Gastroesophageal sphincter (tissue), 4 donors: ENCODE measurements around the gene GRM7. TPM values are rescaled to one million over a fixed set of nuclear protein-coding genes. Genes with fewer than 3 reads are reported as not detected.

Source experiments
- ATAC-seq: fragments of 150-250 bp; one replicate; pipeline ENCODE4 v1.9.1; 2016; ENCODE audit warnings: mild to moderate bottlenecking, moderate library complexity
- H3K27ac ChIP-seq, 4 donors: fragments of 200-600 bp; sonication (generic) in 3 of 4; 1 replicate in 3 of 4; 2 replicates in 1 of 4; pipeline ENCODE4 v1.5.1; 2016 to 2019
- H3K27me3 ChIP-seq: fragments of 200-600 bp; sonication (generic); one replicate; pipeline ENCODE4 v1.5.1; 2019
- H3K36me3 ChIP-seq, 2 donors: fragments of 200-600 bp; sonication (generic); one replicate each; pipeline ENCODE4 v1.5.1; 2019; ENCODE audit warnings: control low read depth in 1 of 2
- H3K4me1 ChIP-seq, 3 donors: fragments of 200-600 bp; sonication (generic); 1 replicate in 2 of 3; 2 replicates in 1 of 3; pipeline ENCODE4 v1.5.1; 2016 to 2019; ENCODE audit warnings: control low read depth in 2 of 3
- H3K4me3 ChIP-seq, 2 donors: fragments of 200-600 bp; sonication (generic); one replicate each; pipeline ENCODE4 v1.5.1; 2019; ENCODE audit warnings: mild to moderate bottlenecking in 1 of 2, moderate library complexity in 1 of 2
- H3K9me3 ChIP-seq, 3 donors: fragments of 200-600 bp; sonication (generic); one replicate each; pipeline ENCODE4 v1.5.1; 2017 to 2019; ENCODE audit warnings: control low read depth in 2 of 3
- CTCF ChIP-seq, 4 experiments: fragments of 200-600 bp in 2 of 4; fragments of 450-650 bp in 2 of 4; sonication (generic) in 1 of 4; IDR thresholded peaks; one replicate each; pipeline ENCODE4 v1.5.1; 2017 to 2019; ENCODE audit warnings: antibody characterized with exemption in 4 of 4, mild to moderate bottlenecking in 2 of 4, moderate library complexity in 2 of 4
- EP300 ChIP-seq: sonication (generic); formaldehyde crosslinking; IDR thresholded peaks from one replicate; pipeline ENCODE4 v1.6.1; 2017; ENCODE audit warnings: antibody characterized with exemption, mild to moderate bottlenecking
- POLR2A ChIP-seq, 2 donors: fragments of 450-650 bp; IDR thresholded peaks; one replicate each; pipeline ENCODE4 v1.6.1; 2017; ENCODE audit warnings: antibody characterized with exemption in 2 of 2, mild to moderate bottlenecking in 2 of 2, moderate library complexity in 1 of 2
- POLR2AphosphoS5 ChIP-seq: sonication (generic); formaldehyde crosslinking; IDR thresholded peaks from one replicate; pipeline ENCODE4 v1.6.1; 2017; ENCODE audit warnings: antibody characterized with exemption
- WGBS, 2 donors: methylation state at CpG; one replicate each; pipeline ENCODE4 v1.1.5; 2018; ENCODE audit warnings: low coverage in 1 of 2; 5-methylcytosine and 5-hydroxymethylcytosine counted together
- total RNA-seq, 4 donors: library from RNA; depleted of rRNA; stranded (reverse); fragments of >200 nt; gene quantifications; one replicate each; pipeline ENCODE4 v1.1.0, GENCODE V29; 2016

The GRM7 gene
- total RNA-seq, 4 donors from 2014 or later, result 0.40 to 7.6 TPM; not detected in 2

- 14% methylated on average over 1 of the region's 3 CpGs; no CpG with 5 or more reads in 1 of the 2 donors for WGBS, 2 donors
- no peaks in the 10 kb centered on the region for H3K27me3 ChIP-seq
- H3K27ac ChIP-seq, result no peak overlapping the region
- no peak for TF ChIP-seq POLR2AphosphoS5
- no peak for TF ChIP-seq CTCF (IDR thresholded peaks at IDR 0.05)
- no peak for TF ChIP-seq POLR2A (IDR thresholded peaks at IDR 0.05)
- no peak for TF ChIP-seq EP300
- H3K4me1 ChIP-seq, result peaks cover 3 to 21% (median 5%) of the 10 kb centered on the region in 3 donors
- no peak overlapping the region for H3K4me3 ChIP-seq
- no peak for ATAC-seq
- H3K9me3 ChIP-seq, result no peaks in the 10 kb centered on the region
- H3K36me3 ChIP-seq, result no peaks in the 10 kb centered on the region
Measured at GRCh38 chr3:7518026-7518425, 657.1 kb downstream of the GRM7 start.

GRCh38 chr3:7518456-7518855 lies 657.5 kb downstream of the GRM7 start:
- no peak overlapping the region for H3K27ac ChIP-seq
- H3K4me3 ChIP-seq, result no peak overlapping the region
- H3K27me3 ChIP-seq, result no peaks in the 10 kb centered on the region
- H3K36me3 ChIP-seq, result no peaks in the 10 kb centered on the region
- ATAC-seq, result no peak
- peaks cover 3 to 21% (median 5%) of the 10 kb centered on the region in 3 donors for H3K4me1 ChIP-seq
- H3K9me3 ChIP-seq, result no peaks in the 10 kb centered on the region
- no peak for TF ChIP-seq CTCF (IDR thresholded peaks at IDR 0.05)
- no peak for TF ChIP-seq EP300
- no peak for TF ChIP-seq POLR2AphosphoS5
- no peak for TF ChIP-seq POLR2A (IDR thresholded peaks at IDR 0.05)

- no peaks in the 10 kb centered on the region for H3K9me3 ChIP-seq
- H3K36me3 ChIP-seq, result no peaks in the 10 kb centered on the region
- H3K4me1 ChIP-seq, result peaks cover 3 to 21% (median 5%) of the 10 kb centered on the region in 3 donors
- no peak for ATAC-seq
- H3K27ac ChIP-seq, result no peak overlapping the region
- H3K27me3 ChIP-seq, result no peaks in the 10 kb centered on the region
- H3K4me3 ChIP-seq, result no peak overlapping the region
- TF ChIP-seq CTCF (IDR thresholded peaks at IDR 0.05) (no peak), POLR2AphosphoS5 (no peak), EP300 (no peak), POLR2A (IDR thresholded peaks at IDR 0.05) (no peak)
- 91 to 100% methylated on average over 1 of the region's 1 CpG for WGBS, 2 donors
Measured at GRCh38 chr3:7520059-7520458, 659.1 kb downstream of the GRM7 start.

- Histone ChIP-seq H3K27ac (no peak overlapping the region), H3K4me3 (no peak overlapping the region), H3K4me1 (peaks cover 3 to 21% (median 5%) of the 10 kb centered on the region in 3 donors), H3K27me3 (no peaks in the 10 kb centered on the region), H3K9me3 (no peaks in the 10 kb centered on the region), H3K36me3 (no peaks in the 10 kb centered on the region)
- TF ChIP-seq POLR2A (IDR thresholded peaks at IDR 0.05) (no peak), EP300 (no peak), POLR2AphosphoS5 (no peak), CTCF (IDR thresholded peaks at IDR 0.05) (no peak)
- no peak for ATAC-seq
- 80% methylated on average over 1 of the region's 1 CpG; no CpG with 5 or more reads in 1 of the 2 donors for WGBS, 2 donors
Measured at GRCh38 chr3:7520593-7520992, 659.7 kb downstream of the GRM7 start.

GRCh38 chr3:7536510-7536909 lies 675.6 kb downstream of the GRM7 start:
- TF ChIP-seq CTCF (IDR thresholded peaks at IDR 0.05) (no peak), POLR2AphosphoS5 (no peak), POLR2A (IDR thresholded peaks at IDR 0.05) (no peak), EP300 (no peak)
- no peaks in the 10 kb centered on the region for H3K4me1 ChIP-seq
- no peaks in the 10 kb centered on the region for H3K36me3 ChIP-seq
- no peaks in the 10 kb centered on the region for H3K27me3 ChIP-seq
- no peak overlapping the region for H3K27ac ChIP-seq
- H3K9me3 ChIP-seq, result no peaks in the 10 kb centered on the region
- H3K4me3 ChIP-seq, result no peak overlapping the region
- no peak for ATAC-seq
